Mesendoderm (in vitro differentiated cells): ENCODE results near the gene FFAR2.
A peak's percentile ranks its signal among the peaks of the same experiment; 100 is the strongest.

ENCODE experiments used
- DNase-seq: peaks from one replicate; pipeline ENCODE4 v3.0.0; 2013
- H2AK5ac ChIP-seq: 2 replicates; pipeline ENCODE4 v1.6.1; 2013; ENCODE audit warnings: low read length, inconsistent platforms
- H2BK120ac ChIP-seq: 2 replicates; pipeline ENCODE4 v1.6.1; 2013; ENCODE audit warnings: low read depth, mild to moderate bottlenecking, low read length, moderate library complexity, mixed read lengths
- H2BK15ac ChIP-seq: replicated peaks from 2 replicates; pipeline ENCODE4 v1.6.1; 2013; ENCODE audit warnings: low read depth, mild to moderate bottlenecking, moderate library complexity
- H2BK5ac ChIP-seq: 2 replicates; pipeline ENCODE4 v1.6.1; 2013; ENCODE audit warnings: low read length, inconsistent platforms
- H3K18ac ChIP-seq: 2 replicates; pipeline ENCODE4 v1.6.1; 2013; ENCODE audit warnings: mild to moderate bottlenecking, low read length, mixed read lengths
- H3K23ac ChIP-seq: one replicate; pipeline ENCODE4 v1.6.1; 2013; ENCODE audit warnings: low read length
- H3K27ac ChIP-seq: 2 replicates; pipeline ENCODE4 v1.5.1; 2013; ENCODE audit warnings: low read depth, mild to moderate bottlenecking, inconsistent platforms, low read length, moderate library complexity
- H3K27me3 ChIP-seq: 2 replicates; pipeline ENCODE4 v1.6.1; 2013; ENCODE audit warnings: low read length, control low read depth, mild to moderate bottlenecking, inconsistent platforms; ENCODE audit not compliant: insufficient read depth, poor library complexity
- H3K36me3 ChIP-seq: 2 replicates; pipeline ENCODE4 v1.6.1; 2013; ENCODE audit warnings: low read length, inconsistent platforms; ENCODE audit not compliant: control insufficient read depth, insufficient read depth
- H3K4ac ChIP-seq: one replicate; pipeline ENCODE4 v1.6.1; 2013; ENCODE audit warnings: low read depth, mild to moderate bottlenecking, low read length, moderate library complexity
- H3K4me1 ChIP-seq: 2 replicates; pipeline ENCODE4 v1.6.1; 2013; ENCODE audit warnings: low read depth, low read length, inconsistent platforms; ENCODE audit not compliant: control insufficient read depth
- H3K4me2 ChIP-seq: 2 replicates; pipeline ENCODE4 v1.6.1; 2013; ENCODE audit warnings: low read length
- H3K4me3 ChIP-seq: 2 replicates; pipeline ENCODE4 v1.5.1; 2013; ENCODE audit warnings: mild to moderate bottlenecking, low read length
- H3K56ac ChIP-seq: one replicate; pipeline ENCODE4 v1.6.1; 2013; ENCODE audit warnings: low read length
- H3K79me1 ChIP-seq: 2 replicates; pipeline ENCODE4 v1.6.1; 2013; ENCODE audit warnings: low read length, inconsistent platforms
- H3K79me2 ChIP-seq: 2 replicates; pipeline ENCODE4 v1.6.1; 2013; ENCODE audit warnings: mild to moderate bottlenecking, low read length; ENCODE audit not compliant: control insufficient read depth, insufficient read depth
- H3K9ac ChIP-seq: 2 replicates; pipeline ENCODE4 v1.6.1; 2013; ENCODE audit warnings: low read length, inconsistent platforms
- H4K5ac ChIP-seq: one replicate; pipeline ENCODE4 v1.6.1; 2013; ENCODE audit warnings: low read length
- H4K8ac ChIP-seq: one replicate; pipeline ENCODE4 v1.6.1; 2013; ENCODE audit warnings: low read depth, mild to moderate bottlenecking, control low read depth, low read length, moderate library complexity
- WGBS: extraction: QIAGEN DNeasy Blood & Tissue Kit; methylation state at CpG from one replicate; pipeline ENCODE4 v1.1.7; 2013; ENCODE audit warnings: low lambda C conversion rate, missing lambda C conversion rate; ENCODE audit not compliant: insufficient coverage; ENCODE audit errors: extremely low coverage; 5-methylcytosine and 5-hydroxymethylcytosine counted together

FFAR2 gene

DNA sequence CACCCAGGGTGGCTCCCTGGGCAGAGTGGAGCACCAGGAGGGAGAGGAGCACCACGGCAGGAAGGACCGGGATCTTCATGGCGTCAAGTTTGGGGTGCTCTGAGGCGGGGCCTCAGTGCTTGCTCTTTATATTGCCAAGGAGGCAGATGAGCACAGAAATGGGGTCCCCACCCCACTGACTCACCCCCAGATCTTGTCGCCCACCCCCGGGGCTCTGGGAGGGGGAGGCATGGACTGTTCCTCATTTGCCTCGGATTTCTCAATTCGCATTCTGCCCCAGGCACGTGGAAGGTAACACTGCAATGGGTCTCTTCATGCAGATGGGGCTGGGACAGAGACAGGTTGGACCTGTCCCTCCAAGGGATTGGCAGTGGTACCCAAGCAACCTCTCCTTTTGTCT is 42.3 kb downstream of the FFAR2 start, which contains the start of gene KRTDAP:
KRTDAP (minus strand) TSS at position 101 of the 400 bp plus-strand sequence; CDS start at position 79, 22 bp downstream.
- no peak for DNase-seq
- Histone ChIP-seq H3K27ac (no peak within 1 kb of the TSS), H3K9ac (no peak within 1 kb of the TSS), H2BK15ac (no peak within 1 kb of the TSS), H2AK5ac (no peak within 1 kb of the TSS), H3K36me3 (no peaks in the 10 kb centered on the region), H3K4ac (no peak within 1 kb of the TSS), H3K79me2 (no peaks in the 10 kb centered on the region), H3K79me1 (no peaks in the 10 kb centered on the region), H3K4me3 (no peak within 1 kb of the TSS), H3K4me2 (no peak within 1 kb of the TSS), H3K56ac (no peak within 1 kb of the TSS), H4K5ac (no peak within 1 kb of the TSS), H4K8ac (no peak within 1 kb of the TSS), H2BK120ac (no peak within 1 kb of the TSS), H3K18ac (no peak within 1 kb of the TSS), H3K4me1 (no peaks in the 10 kb centered on the region), H2BK5ac (no peak within 1 kb of the TSS), H3K27me3 (no peaks in the 10 kb centered on the region), H3K23ac (no peak within 1 kb of the TSS)
- no CpG with 5 or more reads among the region's 9 CpGs for WGBS

DNA sequence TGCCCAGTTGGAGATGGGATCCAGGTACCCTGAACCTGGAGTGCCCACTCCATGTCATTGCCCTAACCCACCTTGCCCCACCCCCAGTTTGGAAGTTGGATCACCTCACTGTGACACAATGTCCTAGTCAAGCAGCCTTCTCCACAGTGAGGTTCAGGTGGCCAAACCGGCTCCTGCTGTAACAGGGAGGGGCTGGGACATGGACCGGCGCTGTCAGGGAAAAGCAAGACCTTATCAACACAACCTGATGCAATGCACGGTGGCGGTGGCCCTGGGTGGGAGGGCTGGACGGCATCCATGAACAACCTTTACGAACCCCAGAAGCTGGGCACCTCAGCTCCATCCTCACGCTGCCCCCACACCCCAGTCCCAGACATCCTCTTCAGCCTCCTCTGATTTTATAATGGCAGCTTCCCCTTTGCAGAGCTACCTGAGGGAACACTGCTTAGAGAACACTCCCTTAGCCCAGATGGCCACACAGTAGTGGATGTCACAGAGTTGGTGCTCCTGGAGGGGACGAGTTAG is 43.8 kb downstream of the FFAR2 start:
- H3K27me3 ChIP-seq = no peaks in the 10 kb centered on the region

DNA sequence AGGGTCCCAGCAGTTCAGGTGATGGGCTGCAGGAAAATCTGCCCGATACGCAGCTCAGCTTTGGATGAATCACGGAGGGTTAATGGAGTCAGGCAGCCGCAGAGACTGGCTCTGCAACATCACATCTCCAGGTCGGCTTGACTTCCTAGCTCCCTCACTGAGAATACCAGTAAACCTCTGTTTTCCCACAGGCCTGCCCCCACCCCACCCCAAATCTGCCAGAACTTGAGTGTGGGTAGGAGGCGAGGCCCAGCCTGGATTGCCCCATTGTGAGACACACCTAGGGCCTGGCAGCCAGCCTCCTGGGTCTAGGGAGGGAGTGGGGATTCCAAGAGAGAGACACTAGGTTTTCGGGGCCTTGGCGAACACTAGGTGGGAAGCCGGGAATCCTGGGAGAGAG is 45.9 kb downstream of the FFAR2 start:
- no peak for DNase-seq
- H3K18ac ChIP-seq = no peak overlapping the region
- H3K27me3 ChIP-seq = no peaks in the 10 kb centered on the region
- no peak overlapping the region for H3K23ac ChIP-seq
- no peak overlapping the region for H2AK5ac ChIP-seq
- no CpG with 5 or more reads among the region's 9 CpGs for WGBS
- no peak overlapping the region for H3K4me3 ChIP-seq
- peaks cover 3% of the 10 kb centered on the region for H3K36me3 ChIP-seq
- no peak overlapping the region for H2BK15ac ChIP-seq
- H3K4ac ChIP-seq = no peak overlapping the region
- no peaks in the 10 kb centered on the region for H3K79me1 ChIP-seq
- no peak overlapping the region for H3K56ac ChIP-seq
- no peak overlapping the region for H3K4me2 ChIP-seq
- H3K27ac ChIP-seq = no peak overlapping the region
- no peak overlapping the region for H4K8ac ChIP-seq
- no peaks in the 10 kb centered on the region for H3K4me1 ChIP-seq
- H3K79me2 ChIP-seq = no peaks in the 10 kb centered on the region
- H2BK120ac ChIP-seq = no peak overlapping the region
- no peak overlapping the region for H3K9ac ChIP-seq
- H4K5ac ChIP-seq = no peak overlapping the region
- H2BK5ac ChIP-seq = no peak overlapping the region

More for the DNA sequence above, 43.8 kb downstream of the FFAR2 start:
- Histone ChIP-seq H3K56ac (no peak overlapping the region), H3K36me3 (no peaks in the 10 kb centered on the region), H3K79me1 (no peaks in the 10 kb centered on the region), H4K5ac (no peak overlapping the region), H3K4me2 (no peak overlapping the region), H3K4me3 (no peak overlapping the region), H2BK120ac (no peak overlapping the region), H4K8ac (no peak overlapping the region), H3K9ac (no peak overlapping the region), H3K18ac (no peak overlapping the region), H3K4me1 (no peaks in the 10 kb centered on the region), H3K79me2 (no peaks in the 10 kb centered on the region), H2BK5ac (no peak overlapping the region), H3K4ac (no peak overlapping the region), H3K27ac (no peak overlapping the region), H2BK15ac (no peak overlapping the region), H3K23ac (no peak overlapping the region), H2AK5ac (no peak overlapping the region)
- DNase-seq = no peak
- no CpG with 5 or more reads among the region's 9 CpGs for WGBS

DNA sequence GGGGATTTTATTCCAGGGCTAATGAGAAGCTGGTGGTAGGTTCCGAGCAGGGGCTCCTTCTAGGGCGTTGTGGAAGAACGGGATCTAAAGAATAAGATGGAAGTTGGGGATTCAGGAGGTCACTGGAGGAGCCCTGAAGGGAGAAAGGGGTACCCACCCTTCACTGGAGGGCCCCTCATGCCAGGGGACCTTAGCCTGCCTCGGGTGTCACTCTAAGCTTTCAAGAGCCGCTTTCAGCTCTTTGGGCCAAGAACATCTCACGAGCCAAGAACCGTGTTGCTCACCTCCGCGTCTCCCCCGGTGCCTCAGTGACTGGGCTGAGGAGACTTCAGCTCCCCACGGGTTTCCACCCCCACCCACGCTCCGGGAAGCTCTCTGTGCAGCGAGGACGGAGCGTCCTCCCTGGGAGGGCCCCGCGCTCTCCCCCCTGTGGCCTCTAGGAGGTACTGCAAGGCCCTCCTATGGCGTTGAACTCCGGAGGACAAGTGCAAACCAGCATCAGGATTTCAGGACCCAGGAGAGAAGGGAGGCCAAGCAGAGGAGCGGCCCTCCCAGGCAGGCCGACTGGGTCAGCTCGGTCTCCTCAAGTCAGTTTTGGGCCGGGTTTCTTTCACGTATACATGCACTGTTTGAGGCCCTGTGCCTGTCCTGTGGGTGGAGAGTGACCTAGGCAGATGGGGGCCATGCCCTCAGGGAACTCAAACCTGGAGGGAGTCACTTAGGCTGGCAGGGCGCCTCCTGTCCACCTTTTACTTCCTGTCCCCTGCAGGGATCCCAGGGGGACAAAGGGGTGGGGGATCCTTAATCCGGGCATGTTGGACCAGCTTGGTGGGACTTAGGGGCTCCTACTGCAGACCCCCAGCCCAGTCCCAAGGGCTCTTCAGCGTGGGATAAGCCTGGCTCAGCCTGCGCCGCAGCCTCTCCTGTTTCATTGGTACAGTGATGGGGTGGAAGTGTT is 47.3 kb downstream of the FFAR2 start:
- no peak overlapping the region for H3K27ac ChIP-seq
- no peak overlapping the region for H4K8ac ChIP-seq
- H3K18ac ChIP-seq = no peak overlapping the region
- no peak overlapping the region for H3K4ac ChIP-seq
- H2BK5ac ChIP-seq = no peak overlapping the region
- no peak overlapping the region for H3K9ac ChIP-seq
- H3K79me2 ChIP-seq = no peaks in the 10 kb centered on the region
- peak overlapping the region; percentile 51 for H3K56ac ChIP-seq
- no peak overlapping the region for H2BK120ac ChIP-seq
- DNase-seq = peak; percentile 80
- H3K4me2 ChIP-seq = no peak overlapping the region
- no peak overlapping the region for H4K5ac ChIP-seq
- H3K79me1 ChIP-seq = no peaks in the 10 kb centered on the region
- H3K27me3 ChIP-seq = no peaks in the 10 kb centered on the region
- H3K23ac ChIP-seq = no peak overlapping the region
- H3K4me1 ChIP-seq = no peaks in the 10 kb centered on the region
- no peak overlapping the region for H2AK5ac ChIP-seq
- peaks cover 11% of the 10 kb centered on the region for H3K36me3 ChIP-seq
- no peak overlapping the region for H3K4me3 ChIP-seq
- no CpG with 5 or more reads among the region's 30 CpGs for WGBS
- H2BK15ac ChIP-seq = no peak overlapping the region

DNA sequence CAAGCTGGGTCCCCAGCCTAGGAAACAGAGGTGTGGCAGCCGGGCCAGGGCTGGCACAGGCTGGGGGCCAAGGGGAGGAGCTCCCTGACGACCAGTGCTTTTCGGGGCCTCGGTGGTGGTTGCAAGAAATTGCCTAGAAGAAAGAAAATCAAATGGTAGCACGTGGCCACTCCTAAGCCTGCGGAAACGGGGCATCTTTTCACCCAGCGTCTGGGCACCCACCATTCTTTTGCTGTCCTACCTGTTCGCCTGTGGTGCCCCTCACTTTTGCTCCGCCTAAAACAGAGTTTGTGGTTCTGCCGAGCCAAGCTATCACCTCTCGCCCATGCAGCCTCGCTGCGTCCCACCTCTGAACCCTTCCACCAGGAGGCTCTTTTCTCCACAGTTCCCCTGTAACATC is 49.3 kb downstream of the FFAR2 start:
- Histone ChIP-seq H3K18ac (no peak overlapping the region), H4K5ac (no peak overlapping the region), H3K36me3 (peaks cover 12% of the 10 kb centered on the region), H3K27ac (no peak overlapping the region), H2AK5ac (no peak overlapping the region), H3K79me1 (no peaks in the 10 kb centered on the region), H3K4me1 (no peaks in the 10 kb centered on the region), H3K4ac (no peak overlapping the region), H3K23ac (no peak overlapping the region), H2BK120ac (no peak overlapping the region), H3K4me3 (no peak overlapping the region), H3K9ac (no peak overlapping the region), H3K56ac (no peak overlapping the region), H2BK5ac (no peak overlapping the region), H3K27me3 (no peaks in the 10 kb centered on the region), H3K79me2 (no peaks in the 10 kb centered on the region), H3K4me2 (no peak overlapping the region), H4K8ac (no peak overlapping the region), H2BK15ac (no peak overlapping the region)
- WGBS = no CpG with 5 or more reads among the region's 14 CpGs
- DNase-seq = no peak
